ENCODE data around the gene RAB24.

GRCh38 chr5:177311392-177311722 lies 7.8 kb upstream of the RAB24 start:
- no peak for TF ChIP-seq EZH2phosphoT487 (IDR thresholded peaks at IDR 0.05; ENCODE audit: borderline replicate concordance, low read length)
- no peak for TF ChIP-seq CTCF (IDR thresholded peaks at IDR 0.05; ENCODE audit: low read depth, low read length, poor library complexity, severe bottlenecking)
